CD4-positive, alpha-beta T cell (primary cell): ENCODE data around the gene NRL. TPM values are rescaled to one million over a fixed set of nuclear protein-coding genes. Genes with fewer than 3 reads are reported as not detected.

Experiments used
- ATAC-seq: fragments of 200-7000 bp; cut with Tn5 transposase; one replicate; pipeline ENCODE4 v1.10.0; 2022; ENCODE audit warnings: mild to moderate bottlenecking; ENCODE audit not compliant: poor library complexity
- CTCF ChIA-PET: fragments of 350-600 bp; sonication (Branson Sonifier 250); formaldehyde crosslinking; loops from one replicate; lab custom pipeline; 2021; ENCODE audit warnings: antibody characterized with exemption, inconsistent platforms; lab: Charles Lee
- POLR2A ChIA-PET: fragments of 350-600 bp; sonication (Branson Sonifier 250); formaldehyde crosslinking; loops from one replicate; lab custom pipeline; 2021; ENCODE audit warnings: antibody characterized with exemption, inconsistent platforms; lab: Charles Lee
- DNase-seq, 14 experiments: peaks; one replicate each; pipeline ENCODE4 v3.0.0-alpha.2; 2013 to 2020; ENCODE audit warnings: mixed read lengths in 2 of 14
- H3K27ac ChIP-seq, 2 donors: one replicate each; pipeline versions ENCODE4 v1.5.1 to v1.7.0; 2013; ENCODE audit warnings: low read length in 2 of 2, low read depth in 1 of 2, mild to moderate bottlenecking in 1 of 2
- H3K27me3 ChIP-seq, 2 experiments: 1 replicate in 1 of 2; 2 replicates in 1 of 2; pipeline versions ENCODE4 v1.6.1 to v1.7.0; 2013; ENCODE audit warnings: low read length in 2 of 2, control low read depth in 1 of 2, mild to moderate bottlenecking in 1 of 2, moderate library complexity in 1 of 2; ENCODE audit not compliant: insufficient read depth in 2 of 2, control insufficient read depth in 1 of 2
- H3K36me3 ChIP-seq: one replicate; pipeline ENCODE4 v1.6.1; 2013; ENCODE audit warnings: low read length, control low read depth; ENCODE audit not compliant: insufficient read depth
- H3K4me1 ChIP-seq: one replicate; pipeline ENCODE4 v1.6.1; 2013; ENCODE audit warnings: low read length, control low read depth; ENCODE audit not compliant: insufficient read depth
- H3K4me3 ChIP-seq: one replicate; pipeline ENCODE4 v1.5.1; 2013; ENCODE audit warnings: mild to moderate bottlenecking, low read length, moderate library complexity
- H3K9me3 ChIP-seq, 2 experiments: 1 replicate in 1 of 2; 2 replicates in 1 of 2; pipeline versions ENCODE4 v1.6.1 to v1.7.0; 2013; ENCODE audit warnings: low read length in 2 of 2, mild to moderate bottlenecking in 2 of 2, control low read depth in 1 of 2, moderate library complexity in 1 of 2; ENCODE audit not compliant: control insufficient read depth in 1 of 2, insufficient read depth in 1 of 2
- H3K27ac Mint-ChIP-seq: one replicate; pipeline ENCODE4 v1.8.0; 2020; ENCODE audit warnings: mixed read lengths
- H3K27me3 Mint-ChIP-seq: one replicate; pipeline ENCODE4 v1.8.0; 2021; ENCODE audit warnings: mixed read lengths
- H3K36me3 Mint-ChIP-seq: one replicate; pipeline ENCODE4 v1.8.0; 2021; ENCODE audit warnings: low read depth, mixed read lengths
- H3K4me1 Mint-ChIP-seq: one replicate; pipeline ENCODE4 v1.8.0; 2021; ENCODE audit warnings: low read depth, mixed read lengths
- H3K4me3 Mint-ChIP-seq: one replicate; pipeline ENCODE4 v1.8.0; 2020; ENCODE audit warnings: mild to moderate bottlenecking, mixed read lengths
- H3K9me3 Mint-ChIP-seq: one replicate; pipeline ENCODE4 v1.8.0; 2020; ENCODE audit warnings: mixed read lengths
- intact Hi-C, 2 experiments: fragments of 100-400 bp; cut with DNase I in 1 of 2; cut with micrococcal nuclease in 1 of 2; formaldehyde crosslinking; loops; one replicate each; pipeline versions ENCODE4 v1.15.1 to v1.9.0; 2023 to 2025; cut with DNase I, micrococcal nuclease
- total RNA-seq, 174 experiments: library from RNA in 2 of 174; stranded (reverse) in 2 of 174; gene quantifications; one replicate each; pipeline ENCODE4 v1.2.3 and lab custom pipeline; 2021 to 2026
- TF ChIP-seq, protein P1 (sequence below): fragments of 200-600 bp; IDR thresholded peaks from one replicate; pipeline ENCODE4 v1.8.0; 2022; ENCODE audit warnings: antibody characterized with exemption, mild to moderate bottlenecking

NRL gene
- total RNA-seq, 2 experiments from 2014 or later = 1.6 to 1.9 TPM

DNA sequence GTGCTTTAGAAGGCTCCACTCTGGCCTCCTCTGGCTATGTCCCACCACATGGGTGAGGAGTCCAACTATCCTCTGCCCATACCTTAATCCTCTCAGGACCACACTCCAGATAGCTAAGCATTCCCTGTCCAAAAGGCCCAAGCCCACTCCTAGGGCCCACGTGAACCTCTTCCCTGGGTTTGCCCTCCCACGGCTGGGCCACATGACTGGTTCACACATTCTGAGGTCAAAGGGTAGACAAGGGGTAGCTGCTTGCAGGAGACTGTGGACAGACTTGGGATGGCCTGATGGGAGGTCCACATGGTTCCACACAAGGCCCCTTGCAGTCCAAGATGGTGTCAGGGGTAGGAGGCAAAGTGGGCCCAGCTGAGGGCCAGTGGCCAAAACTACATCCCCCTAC lies 26.7 kb downstream of the NRL start:
- H3K9me3 Mint-ChIP-seq = no peaks in the 10 kb centered on the region
- peaks cover 7% of the 10 kb centered on the region for H3K4me1 Mint-ChIP-seq
- peaks cover 6% of the 10 kb centered on the region for H3K4me1 ChIP-seq
- H3K4me3 ChIP-seq = no peak overlapping the region
- H3K36me3 ChIP-seq = no peaks in the 10 kb centered on the region
- no peak for DNase-seq
- intact Hi-C loops = no loop called here
- TF ChIP-seq, protein P1, sequence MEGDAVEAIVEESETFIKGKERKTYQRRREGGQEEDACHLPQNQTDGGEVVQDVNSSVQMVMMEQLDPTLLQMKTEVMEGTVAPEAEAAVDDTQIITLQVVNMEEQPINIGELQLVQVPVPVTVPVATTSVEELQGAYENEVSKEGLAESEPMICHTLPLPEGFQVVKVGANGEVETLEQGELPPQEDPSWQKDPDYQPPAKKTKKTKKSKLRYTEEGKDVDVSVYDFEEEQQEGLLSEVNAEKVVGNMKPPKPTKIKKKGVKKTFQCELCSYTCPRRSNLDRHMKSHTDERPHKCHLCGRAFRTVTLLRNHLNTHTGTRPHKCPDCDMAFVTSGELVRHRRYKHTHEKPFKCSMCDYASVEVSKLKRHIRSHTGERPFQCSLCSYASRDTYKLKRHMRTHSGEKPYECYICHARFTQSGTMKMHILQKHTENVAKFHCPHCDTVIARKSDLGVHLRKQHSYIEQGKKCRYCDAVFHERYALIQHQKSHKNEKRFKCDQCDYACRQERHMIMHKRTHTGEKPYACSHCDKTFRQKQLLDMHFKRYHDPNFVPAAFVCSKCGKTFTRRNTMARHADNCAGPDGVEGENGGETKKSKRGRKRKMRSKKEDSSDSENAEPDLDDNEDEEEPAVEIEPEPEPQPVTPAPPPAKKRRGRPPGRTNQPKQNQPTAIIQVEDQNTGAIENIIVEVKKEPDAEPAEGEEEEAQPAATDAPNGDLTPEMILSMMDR = no peak
- H3K36me3 Mint-ChIP-seq = no peaks in the 10 kb centered on the region
- no peaks in the 10 kb centered on the region for H3K27me3 Mint-ChIP-seq
- no peak for ATAC-seq
- H3K4me3 Mint-ChIP-seq = no peak overlapping the region
- ChIA-PET CTCF (interaction anchor here (0.7 kb wide), 1 partner anchor 14 kb away, joined by 3 read pairs; no protein-coding TSS in a partner anchor), POLR2A (no interaction called here)
- H3K27ac ChIP-seq = no peak overlapping the region
- no peaks in the 10 kb centered on the region for H3K9me3 ChIP-seq
- H3K27me3 ChIP-seq = no peaks in the 10 kb centered on the region
- H3K27ac Mint-ChIP-seq = no peak overlapping the region

DNA sequence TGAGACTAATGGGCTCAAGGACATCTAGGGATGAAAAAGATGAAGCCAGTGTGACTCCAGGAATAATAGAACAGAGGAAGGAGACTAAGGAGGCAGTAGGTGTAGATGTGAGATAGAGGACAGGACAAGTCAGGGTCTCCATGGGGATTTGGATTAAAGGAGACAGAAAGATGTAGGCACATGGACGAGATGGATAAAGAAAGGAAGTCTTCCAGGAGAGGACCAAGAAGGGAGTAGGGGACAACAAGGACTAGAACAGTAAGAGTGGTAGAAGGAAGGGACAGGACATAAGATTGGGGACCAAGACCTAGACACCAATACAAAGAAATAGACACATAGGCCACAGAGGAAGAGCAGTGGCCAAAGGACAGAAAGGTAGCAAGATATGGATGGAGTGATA lies 27.7 kb downstream of the NRL start:
- POLR2A ChIA-PET = interaction anchor here (0.8 kb wide), 1 partner anchor 9 kb away, joined by 3 read pairs; no protein-coding TSS in a partner anchor
- intact Hi-C loops = no loop called here
- peaks cover 8% of the 10 kb centered on the region for H3K4me1 ChIP-seq
- H3K4me3 ChIP-seq = no peak overlapping the region
- H3K36me3 ChIP-seq = no peaks in the 10 kb centered on the region
- TF ChIP-seq, protein P1 = no peak
- DNase-seq (no peak), ATAC-seq (no peak)
- Mint-ChIP-seq H3K4me1 (peaks cover 10% of the 10 kb centered on the region), H3K9me3 (no peaks in the 10 kb centered on the region), H3K27me3 (no peaks in the 10 kb centered on the region), H3K4me3 (no peak overlapping the region), H3K27ac (no peak overlapping the region), H3K36me3 (no peaks in the 10 kb centered on the region)
- H3K27me3 ChIP-seq = no peaks in the 10 kb centered on the region
- H3K27ac ChIP-seq = no peak overlapping the region
- no peaks in the 10 kb centered on the region for H3K9me3 ChIP-seq
- CTCF ChIA-PET = no interaction called here

DNA sequence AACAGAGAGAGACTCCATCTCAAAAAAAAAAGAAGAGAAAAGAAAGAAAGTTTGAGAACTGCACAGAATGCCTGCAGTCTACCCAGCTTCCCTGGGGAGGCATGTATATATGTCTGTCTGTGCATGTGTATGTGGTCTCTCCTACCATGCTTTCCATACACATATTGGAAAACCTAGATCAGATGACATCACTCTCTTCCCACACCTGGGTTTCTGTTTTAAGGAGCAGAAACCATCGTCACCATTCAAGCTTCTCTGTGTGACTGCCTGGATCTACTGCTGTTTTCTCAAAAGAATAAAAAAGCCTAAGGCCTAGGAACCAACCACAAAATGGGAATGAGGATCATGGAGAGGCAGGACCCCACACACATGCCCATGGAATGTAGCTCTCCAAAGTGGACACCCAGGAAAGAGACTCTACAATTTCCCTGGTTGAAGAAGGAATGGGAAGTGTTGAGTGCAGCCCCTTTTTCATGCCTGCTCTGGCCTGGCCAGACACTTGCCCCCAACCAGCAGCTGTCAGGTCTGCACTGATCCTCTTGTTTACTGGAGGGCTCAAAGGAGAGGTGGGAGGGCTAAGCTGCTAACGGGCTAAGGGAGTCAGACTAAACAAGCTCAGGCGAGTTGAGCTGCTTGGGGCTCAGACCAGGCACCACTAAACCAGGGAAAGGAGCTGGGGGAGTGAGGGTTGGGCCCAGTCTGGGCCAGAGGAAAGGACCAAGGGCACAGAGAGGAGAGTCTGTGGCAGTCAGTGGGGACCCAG lies 28.4 kb downstream of the NRL start:
- H3K27ac Mint-ChIP-seq = no peak overlapping the region

More for the DNA sequence above, 28.4 kb downstream of the NRL start:
- intact Hi-C loops = no loop called here
- H3K4me1 ChIP-seq = peaks cover 14% of the 10 kb centered on the region
- ChIA-PET POLR2A (interaction anchor here (0.8 kb wide), 1 partner anchor 8 kb away, joined by 3 read pairs; no protein-coding TSS in a partner anchor), CTCF (no interaction called here)
- H3K4me3 Mint-ChIP-seq = no peak overlapping the region
- ATAC-seq (no peak), DNase-seq (no peak)
- no peak overlapping the region for H3K4me3 ChIP-seq
- TF ChIP-seq, protein P1 = no peak
- no peaks in the 10 kb centered on the region for H3K36me3 ChIP-seq
- peaks cover 14% of the 10 kb centered on the region for H3K4me1 Mint-ChIP-seq
- no peaks in the 10 kb centered on the region for H3K36me3 Mint-ChIP-seq
- H3K27ac ChIP-seq = no peak overlapping the region
- H3K9me3 ChIP-seq = no peaks in the 10 kb centered on the region
- H3K27me3 Mint-ChIP-seq = no peaks in the 10 kb centered on the region
- H3K9me3 Mint-ChIP-seq = no peaks in the 10 kb centered on the region
- H3K27me3 ChIP-seq = no peaks in the 10 kb centered on the region
